Testis (tissue), 2 donors: ENCODE data around the gene C9orf50.

ENCODE experiments used
- POLR2A ChIP-seq: fragments of 450-650 bp; IDR thresholded peaks from one replicate; pipeline ENCODE4 v1.6.1; 2017; ENCODE audit warnings: antibody characterized with exemption, mild to moderate bottlenecking, moderate library complexity
- TF ChIP-seq, protein P1 (sequence below), 3 experiments: fragments of 450-650 bp in 2 of 3; fragments of 200-600 bp in 1 of 3; sonication (generic) in 1 of 3; IDR thresholded peaks; one replicate each; pipeline ENCODE4 v1.5.1; 2016 to 2019; ENCODE audit warnings: antibody characterized with exemption in 3 of 3, mild to moderate bottlenecking in 2 of 3, moderate library complexity in 1 of 3

DNA sequence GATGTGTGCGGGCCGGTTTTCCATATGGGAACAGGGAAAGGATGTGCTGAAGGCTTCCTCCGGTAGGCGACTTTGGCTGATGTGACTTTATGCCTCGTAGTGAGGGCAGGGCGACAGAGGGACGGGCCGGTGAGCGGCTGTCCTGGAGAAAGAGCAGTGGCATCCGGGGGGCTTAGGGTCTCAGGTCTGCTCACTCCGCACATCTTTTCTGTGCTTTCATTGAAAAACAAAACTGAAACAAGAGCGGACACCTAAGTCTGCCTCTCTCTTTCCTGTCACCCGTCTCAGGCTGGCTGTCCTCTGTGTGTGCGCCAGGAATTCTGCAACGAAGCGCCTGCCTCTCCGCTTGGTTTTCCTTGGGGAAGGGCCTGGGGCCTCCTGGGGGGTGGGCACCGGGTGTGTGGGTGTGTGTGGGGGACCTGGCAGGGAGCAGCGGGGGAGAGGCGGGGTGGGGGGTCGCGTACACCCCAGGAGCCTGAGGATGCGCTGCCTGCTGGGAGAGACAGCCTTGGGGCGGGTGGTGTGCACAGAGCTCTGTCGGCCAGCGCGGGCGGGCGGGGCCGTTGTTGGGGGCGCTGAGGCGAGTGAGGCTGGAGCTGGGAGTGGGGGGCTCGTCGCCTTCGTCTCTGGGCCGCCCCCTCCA is 44.0 kb upstream of the C9orf50 start:
- TF ChIP-seq, protein P1, sequence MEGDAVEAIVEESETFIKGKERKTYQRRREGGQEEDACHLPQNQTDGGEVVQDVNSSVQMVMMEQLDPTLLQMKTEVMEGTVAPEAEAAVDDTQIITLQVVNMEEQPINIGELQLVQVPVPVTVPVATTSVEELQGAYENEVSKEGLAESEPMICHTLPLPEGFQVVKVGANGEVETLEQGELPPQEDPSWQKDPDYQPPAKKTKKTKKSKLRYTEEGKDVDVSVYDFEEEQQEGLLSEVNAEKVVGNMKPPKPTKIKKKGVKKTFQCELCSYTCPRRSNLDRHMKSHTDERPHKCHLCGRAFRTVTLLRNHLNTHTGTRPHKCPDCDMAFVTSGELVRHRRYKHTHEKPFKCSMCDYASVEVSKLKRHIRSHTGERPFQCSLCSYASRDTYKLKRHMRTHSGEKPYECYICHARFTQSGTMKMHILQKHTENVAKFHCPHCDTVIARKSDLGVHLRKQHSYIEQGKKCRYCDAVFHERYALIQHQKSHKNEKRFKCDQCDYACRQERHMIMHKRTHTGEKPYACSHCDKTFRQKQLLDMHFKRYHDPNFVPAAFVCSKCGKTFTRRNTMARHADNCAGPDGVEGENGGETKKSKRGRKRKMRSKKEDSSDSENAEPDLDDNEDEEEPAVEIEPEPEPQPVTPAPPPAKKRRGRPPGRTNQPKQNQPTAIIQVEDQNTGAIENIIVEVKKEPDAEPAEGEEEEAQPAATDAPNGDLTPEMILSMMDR (IDR thresholded peaks at IDR 0.05), result no peak
- TF ChIP-seq POLR2A, result no peak
